ENCODE results near the gene VPS16.
A peak's percentile ranks its signal among the peaks of the same experiment; 100 is the strongest.

The VPS16 gene

DNA sequence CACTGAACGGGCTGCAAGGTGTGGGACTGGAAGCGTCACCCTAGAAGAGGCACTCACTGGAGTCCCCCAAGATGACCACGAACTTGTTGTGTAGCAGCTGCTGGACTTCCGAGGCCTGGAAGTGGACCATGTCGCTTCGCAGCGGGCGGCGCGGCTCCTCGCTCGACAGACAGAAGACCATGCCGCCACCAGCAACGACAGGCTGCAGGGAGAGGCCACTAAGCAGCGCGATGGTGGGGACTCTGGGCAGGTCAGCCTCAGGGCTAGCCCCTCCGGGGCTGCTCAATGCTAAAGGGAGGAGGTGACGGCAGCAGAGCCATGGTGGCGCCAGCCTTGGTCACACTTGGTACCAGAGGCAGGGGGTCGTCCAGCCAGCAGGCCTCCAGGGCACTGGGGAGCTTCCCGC is 810 bp upstream of the VPS16 start:
- Histone ChIP-seq H3K9me3 (no peaks in the 10 kb centered on the region; the same call in 1 of the 2 replicates), H3K36me3 (0 out of 2 replicates have a peak, but pooled peaks cover 4% of the 10 kb centered on the region), H3K27me3 (no peaks in the 10 kb centered on the region), H3K4me3 (ENCODE audit: low read depth, low read length) (peak overlapping the region; percentile 73; the same call in 1 of the 2 replicates), H3K4me1 (no peaks in the 10 kb centered on the region)
- no peak for DNase-seq
- TF ChIP-seq, protein P1, sequence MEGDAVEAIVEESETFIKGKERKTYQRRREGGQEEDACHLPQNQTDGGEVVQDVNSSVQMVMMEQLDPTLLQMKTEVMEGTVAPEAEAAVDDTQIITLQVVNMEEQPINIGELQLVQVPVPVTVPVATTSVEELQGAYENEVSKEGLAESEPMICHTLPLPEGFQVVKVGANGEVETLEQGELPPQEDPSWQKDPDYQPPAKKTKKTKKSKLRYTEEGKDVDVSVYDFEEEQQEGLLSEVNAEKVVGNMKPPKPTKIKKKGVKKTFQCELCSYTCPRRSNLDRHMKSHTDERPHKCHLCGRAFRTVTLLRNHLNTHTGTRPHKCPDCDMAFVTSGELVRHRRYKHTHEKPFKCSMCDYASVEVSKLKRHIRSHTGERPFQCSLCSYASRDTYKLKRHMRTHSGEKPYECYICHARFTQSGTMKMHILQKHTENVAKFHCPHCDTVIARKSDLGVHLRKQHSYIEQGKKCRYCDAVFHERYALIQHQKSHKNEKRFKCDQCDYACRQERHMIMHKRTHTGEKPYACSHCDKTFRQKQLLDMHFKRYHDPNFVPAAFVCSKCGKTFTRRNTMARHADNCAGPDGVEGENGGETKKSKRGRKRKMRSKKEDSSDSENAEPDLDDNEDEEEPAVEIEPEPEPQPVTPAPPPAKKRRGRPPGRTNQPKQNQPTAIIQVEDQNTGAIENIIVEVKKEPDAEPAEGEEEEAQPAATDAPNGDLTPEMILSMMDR (IDR thresholded peaks at IDR 0.05; ENCODE audit: low read depth, low read length) = no peak

GRCh38 chr20:2840967-2841531 is 504 bp downstream of the VPS16 start:
- Histone ChIP-seq H3K36me3 (0 out of 2 replicates have a peak, but pooled peaks cover 4% of the 10 kb centered on the region), H3K4me3 (ENCODE audit: low read depth, low read length) (peak overlapping the region; percentile 73), H3K9me3 (no peaks in the 10 kb centered on the region; the same call in 1 of the 2 replicates), H3K4me1 (no peaks in the 10 kb centered on the region), H3K27me3 (no peaks in the 10 kb centered on the region)
- TF ChIP-seq, protein P1 (IDR thresholded peaks at IDR 0.05; ENCODE audit: low read depth, low read length) = no peak
- DNase-seq = peak; percentile 27

DNA sequence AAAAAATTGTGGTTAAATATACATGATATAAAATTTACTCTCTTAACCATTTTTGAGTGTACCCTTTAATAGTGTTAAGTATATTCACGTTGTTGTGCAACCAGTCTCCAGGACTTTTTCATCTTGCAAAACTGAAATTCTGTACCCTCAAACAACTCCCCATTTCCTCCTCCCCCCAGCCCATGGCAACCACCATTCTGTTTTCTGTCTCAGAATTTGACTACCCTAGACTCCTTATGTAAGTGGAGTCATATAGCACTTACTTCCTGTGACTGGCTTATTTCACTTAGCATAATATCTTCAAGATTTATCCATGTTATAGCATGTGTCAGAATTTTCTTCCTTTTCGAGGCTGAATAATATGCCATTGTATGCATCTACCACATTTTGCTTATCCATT is 5.1 kb downstream of the VPS16 start:
- H3K9me3 ChIP-seq = no peaks in the 10 kb centered on the region
- no peak overlapping the region for H3K4me3 ChIP-seq (ENCODE audit: low read depth, low read length)
- H3K27me3 ChIP-seq = no peaks in the 10 kb centered on the region
- DNase-seq = no peak
- H3K36me3 ChIP-seq = no peaks in the 10 kb centered on the region
- no peaks in the 10 kb centered on the region for H3K4me1 ChIP-seq
- TF ChIP-seq, protein P1 (IDR thresholded peaks at IDR 0.05; ENCODE audit: low read depth, low read length) = no peak

GRCh38 chr20:2846698-2847097 is 6.2 kb downstream of the VPS16 start:
- Histone ChIP-seq H3K9me3 (no peaks in the 10 kb centered on the region), H3K36me3 (no peaks in the 10 kb centered on the region), H3K4me1 (no peaks in the 10 kb centered on the region), H3K4me3 (ENCODE audit: low read depth, low read length) (no peak overlapping the region), H3K27me3 (no peaks in the 10 kb centered on the region)
- DNase-seq = no peak
- TF ChIP-seq, protein P1 (IDR thresholded peaks at IDR 0.05; ENCODE audit: low read depth, low read length) = no peak

DNA sequence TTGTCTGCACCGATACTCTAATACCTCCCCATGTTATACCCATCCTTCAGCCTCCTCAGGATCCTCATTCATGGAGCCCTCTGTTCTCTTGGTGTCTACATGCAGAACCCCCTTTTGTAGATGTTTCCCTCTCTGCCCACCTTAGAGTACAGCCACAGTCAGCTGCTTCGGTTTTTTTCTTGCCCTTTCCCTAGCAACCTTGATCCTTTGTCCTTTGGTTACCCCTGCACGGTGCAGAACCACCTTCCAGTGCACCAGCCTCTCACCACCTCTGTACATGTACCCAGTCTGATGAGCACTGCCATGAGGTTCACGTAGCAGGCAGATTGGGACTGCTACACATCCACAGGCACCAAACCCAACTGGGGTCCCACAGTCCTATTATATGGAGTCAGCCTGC is 7.3 kb downstream of the VPS16 start:
- DNase-seq = no peak
- Histone ChIP-seq H3K27me3 (no peaks in the 10 kb centered on the region), H3K36me3 (no peaks in the 10 kb centered on the region), H3K4me3 (ENCODE audit: low read depth, low read length) (no peak overlapping the region), H3K9me3 (no peaks in the 10 kb centered on the region), H3K4me1 (no peaks in the 10 kb centered on the region)
- TF ChIP-seq, protein P1 (IDR thresholded peaks at IDR 0.05; ENCODE audit: low read depth, low read length) = no peak

DNA sequence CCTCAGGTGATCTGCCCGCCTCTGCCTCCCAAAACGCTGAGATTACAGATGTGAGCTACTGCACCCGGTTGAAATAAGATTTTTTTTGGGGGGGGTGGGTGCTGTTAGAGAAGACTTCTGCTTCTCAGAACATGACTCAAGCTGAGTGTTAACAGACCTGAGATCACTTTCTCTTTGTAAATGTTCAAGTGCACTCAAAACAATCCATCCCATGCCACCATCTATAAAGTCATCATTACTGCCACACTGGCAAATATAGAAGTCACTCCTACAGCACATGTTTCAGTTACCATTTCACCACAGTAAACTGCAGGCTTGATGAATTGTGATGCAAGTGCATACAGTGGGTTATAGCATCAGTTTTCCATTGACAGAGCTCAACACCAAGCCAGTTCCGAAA is 9.0 kb downstream of the VPS16 start:
- Histone ChIP-seq H3K27me3 (no peaks in the 10 kb centered on the region), H3K4me3 (ENCODE audit: low read depth, low read length) (no peak overlapping the region), H3K9me3 (no peaks in the 10 kb centered on the region), H3K4me1 (no peaks in the 10 kb centered on the region), H3K36me3 (no peaks in the 10 kb centered on the region)
- TF ChIP-seq, protein P1 (IDR thresholded peaks at IDR 0.05; ENCODE audit: low read depth, low read length) = no peak
- DNase-seq = no peak

Measured in BE2C (cell line).